ENCODE results near the gene GATA6.

GATA6 gene

GRCh38 chr18:22153428-22153827 lies 16.0 kb upstream of the GATA6 start:
- Mint-ChIP-seq H3K36me3 (ENCODE audit: insufficient read depth) (no peaks in the 10 kb centered on the region), H3K4me1 (no peaks in the 10 kb centered on the region), H3K9me3 (no peaks in the 10 kb centered on the region), H3K27me3 (peaks cover 78% of the 10 kb centered on the region), H3K27ac (ENCODE audit: low read depth) (no peak overlapping the region), H3K4me3 (no peak overlapping the region)
- DNase-seq (ENCODE audit: low spot score in 2 of 2) (no peak), ATAC-seq (replicated peaks; ENCODE audit: extremely low read depth, poor library complexity, severe bottlenecking) (no peak)

GRCh38 chr18:22155584-22155983 lies 13.8 kb upstream of the GATA6 start:
- Mint-ChIP-seq H3K36me3 (ENCODE audit: insufficient read depth) (no peaks in the 10 kb centered on the region), H3K4me3 (no peak overlapping the region)

GRCh38 chr18:22159014-22159413 lies 10.4 kb upstream of the GATA6 start:
- no peak overlapping the region for H3K27ac Mint-ChIP-seq (ENCODE audit: low read depth)
- H3K9me3 Mint-ChIP-seq = no peaks in the 10 kb centered on the region
- peaks cover 95% of the 10 kb centered on the region for H3K27me3 Mint-ChIP-seq
- H3K4me1 Mint-ChIP-seq = no peaks in the 10 kb centered on the region
- DNase-seq (ENCODE audit: low spot score in 2 of 2) (no peak), ATAC-seq (replicated peaks; ENCODE audit: extremely low read depth, poor library complexity, severe bottlenecking) (no peak)
- no peaks in the 10 kb centered on the region for H3K36me3 Mint-ChIP-seq (ENCODE audit: insufficient read depth)
- H3K4me3 Mint-ChIP-seq = no peak overlapping the region

More at GRCh38 chr18:22155584-22155983, 13.8 kb upstream of the GATA6 start:
- ATAC-seq (replicated peaks; ENCODE audit: extremely low read depth, poor library complexity, severe bottlenecking) = no peak
- Mint-ChIP-seq H3K4me1 (no peaks in the 10 kb centered on the region), H3K27me3 (peaks cover 80% of the 10 kb centered on the region), H3K9me3 (no peaks in the 10 kb centered on the region), H3K27ac (ENCODE audit: low read depth) (no peak overlapping the region)
- no peak for DNase-seq (ENCODE audit: low spot score in 2 of 2)

GRCh38 chr18:22161090-22161489 lies 8.3 kb upstream of the GATA6 start:
- Mint-ChIP-seq H3K9me3 (no peaks in the 10 kb centered on the region), H3K4me3 (no peak overlapping the region), H3K4me1 (peaks cover 3% of the 10 kb centered on the region), H3K27me3 (peaks cover 97% of the 10 kb centered on the region), H3K36me3 (ENCODE audit: insufficient read depth) (peaks cover 3% of the 10 kb centered on the region), H3K27ac (ENCODE audit: low read depth) (no peak overlapping the region)
- DNase-seq (ENCODE audit: low spot score in 2 of 2) (no peak), ATAC-seq (replicated peaks; ENCODE audit: extremely low read depth, poor library complexity, severe bottlenecking) (no peak)

GRCh38 chr18:22163416-22164161 lies 5.8 kb upstream of the GATA6 start:
- Mint-ChIP-seq H3K4me1 (peaks cover 15% of the 10 kb centered on the region), H3K4me3 (no peak overlapping the region), H3K9me3 (no peaks in the 10 kb centered on the region), H3K36me3 (ENCODE audit: insufficient read depth) (peaks cover 13% of the 10 kb centered on the region), H3K27ac (ENCODE audit: low read depth) (no peak overlapping the region), H3K27me3 (peaks cover 93% of the 10 kb centered on the region)
- ATAC-seq (replicated peaks; ENCODE audit: extremely low read depth, poor library complexity, severe bottlenecking) = no peak
- no peak for DNase-seq (ENCODE audit: low spot score in 2 of 2)

- DNase-seq (ENCODE audit: low spot score in 2 of 2) (no peak), ATAC-seq (replicated peaks; ENCODE audit: extremely low read depth, poor library complexity, severe bottlenecking) (no peak)
- Mint-ChIP-seq H3K4me1 (peaks cover 21% of the 10 kb centered on the region), H3K27me3 (peaks cover 88% of the 10 kb centered on the region), H3K27ac (ENCODE audit: low read depth) (no peak overlapping the region), H3K9me3 (no peaks in the 10 kb centered on the region), H3K36me3 (ENCODE audit: insufficient read depth) (peaks cover 14% of the 10 kb centered on the region), H3K4me3 (no peak overlapping the region)
These were observed 4.9 kb upstream of the GATA6 start for GRCh38 chr18:22164337-22165048.

GRCh38 chr18:22165049-22165602 lies 4.3 kb upstream of the GATA6 start:
- H3K4me1 Mint-ChIP-seq = peaks cover 27% of the 10 kb centered on the region
- peak overlapping the region; percentile 48 for H3K4me3 Mint-ChIP-seq
- DNase-seq (ENCODE audit: low spot score in 2 of 2) (no peak), ATAC-seq (replicated peaks; ENCODE audit: extremely low read depth, poor library complexity, severe bottlenecking) (no peak)
- no peak overlapping the region for H3K27ac Mint-ChIP-seq (ENCODE audit: low read depth)
- H3K27me3 Mint-ChIP-seq = peaks cover 91% of the 10 kb centered on the region
- H3K36me3 Mint-ChIP-seq (ENCODE audit: insufficient read depth) = peaks cover 16% of the 10 kb centered on the region
- no peaks in the 10 kb centered on the region for H3K9me3 Mint-ChIP-seq

GRCh38 chr18:22165603-22166068 lies 3.8 kb upstream of the GATA6 start:
- Mint-ChIP-seq H3K27ac (ENCODE audit: low read depth) (no peak overlapping the region), H3K36me3 (ENCODE audit: insufficient read depth) (peaks cover 20% of the 10 kb centered on the region), H3K27me3 (peaks cover 91% of the 10 kb centered on the region), H3K4me3 (peak overlapping the region; percentile 48), H3K9me3 (no peaks in the 10 kb centered on the region), H3K4me1 (peaks cover 32% of the 10 kb centered on the region)
- ATAC-seq (replicated peaks; ENCODE audit: extremely low read depth, poor library complexity, severe bottlenecking) (no peak), DNase-seq (ENCODE audit: low spot score in 2 of 2) (no peak)

GRCh38 chr18:22166069-22166950 lies 3.1 kb upstream of the GATA6 start:
- peaks cover 37% of the 10 kb centered on the region for H3K4me1 Mint-ChIP-seq
- H3K9me3 Mint-ChIP-seq = no peaks in the 10 kb centered on the region
- DNase-seq (ENCODE audit: low spot score in 2 of 2) (no peak), ATAC-seq (replicated peaks; ENCODE audit: extremely low read depth, poor library complexity, severe bottlenecking) (no peak)
- peaks cover 88% of the 10 kb centered on the region for H3K27me3 Mint-ChIP-seq
- H3K36me3 Mint-ChIP-seq (ENCODE audit: insufficient read depth) = peaks cover 23% of the 10 kb centered on the region
- no peak overlapping the region for H3K27ac Mint-ChIP-seq (ENCODE audit: low read depth)
- no peak overlapping the region for H3K4me3 Mint-ChIP-seq

GRCh38 chr18:22167091-22167470 lies 2.3 kb upstream of the GATA6 start:
- H3K4me3 Mint-ChIP-seq = no peak overlapping the region

GRCh38 chr18:22167471-22168241 lies 1.7 kb upstream of the GATA6 start:
- no peak for DNase-seq (ENCODE audit: low spot score in 2 of 2)
- peaks cover 27% of the 10 kb centered on the region for H3K36me3 Mint-ChIP-seq (ENCODE audit: insufficient read depth)
- H3K9me3 Mint-ChIP-seq = no peaks in the 10 kb centered on the region
- H3K27me3 Mint-ChIP-seq = peaks cover 79% of the 10 kb centered on the region
- peaks cover 37% of the 10 kb centered on the region for H3K4me1 Mint-ChIP-seq
- H3K27ac Mint-ChIP-seq (ENCODE audit: low read depth) = no peak overlapping the region
- no peak for ATAC-seq (replicated peaks; ENCODE audit: extremely low read depth, poor library complexity, severe bottlenecking)
- H3K4me3 Mint-ChIP-seq = peak overlapping the region; percentile 96

More at GRCh38 chr18:22167091-22167470, 2.3 kb upstream of the GATA6 start:
- Mint-ChIP-seq H3K27ac (ENCODE audit: low read depth) (no peak overlapping the region), H3K27me3 (peaks cover 80% of the 10 kb centered on the region), H3K9me3 (no peaks in the 10 kb centered on the region), H3K36me3 (ENCODE audit: insufficient read depth) (peaks cover 25% of the 10 kb centered on the region), H3K4me1 (peaks cover 37% of the 10 kb centered on the region)
- ATAC-seq (replicated peaks; ENCODE audit: extremely low read depth, poor library complexity, severe bottlenecking) (no peak), DNase-seq (ENCODE audit: low spot score in 2 of 2) (no peak)
